H1 (cell line): ENCODE measurements around the gene SH3RF2. TPM values are rescaled to one million over a fixed set of nuclear protein-coding genes. Genes with fewer than 3 reads are reported as not detected.

Source experiments
- CTCF ChIA-PET: fragments of 300-600 bp; sonication (Branson Sonifier 250); formaldehyde crosslinking; loops from one replicate; lab custom pipeline; 2021; ENCODE audit not compliant: partially characterized antibody; lab: Charles Lee
- POLR2A ChIA-PET: fragments of 300-600 bp; sonication (Branson Sonifier 250); formaldehyde crosslinking; loops from one replicate; lab custom pipeline; 2021; ENCODE audit warnings: inconsistent platforms; ENCODE audit not compliant: partially characterized antibody; lab: Charles Lee
- DNase-seq, 2 experiments: peaks; one replicate each; pipeline versions ENCODE4 v3.0.0 to v3.0.0-alpha.2; 2010 to 2022; ENCODE audit warnings: low spot score in 2 of 2, low read depth in 1 of 2, mixed read lengths in 1 of 2
- FAIRE-seq: peaks from 2 replicates; lab custom pipeline; 2011; peaks lifted over from hg19 to GRCh38; lab: Jason Lieb, UNC
- H2AFZ ChIP-seq: 2 replicates; pipeline ENCODE4 v1.8.1; 2012; ENCODE audit warnings: low read length, inconsistent platforms
- H2AK5ac ChIP-seq: 2 replicates; pipeline ENCODE4 v1.6.1; 2013; ENCODE audit warnings: low read depth, low read length
- H2BK120ac ChIP-seq: replicated peaks from 2 replicates; pipeline ENCODE3; 2013; ENCODE audit warnings: low read depth, low read length, inconsistent platforms
- H2BK12ac ChIP-seq: 2 replicates; pipeline ENCODE4 v1.6.1; 2013; ENCODE audit warnings: low read depth, low read length
- H2BK15ac ChIP-seq: 2 replicates; pipeline ENCODE4 v1.6.1; 2013; ENCODE audit warnings: low read length
- H2BK20ac ChIP-seq: 2 replicates; pipeline ENCODE4 v1.6.1; 2013; ENCODE audit warnings: low read length
- H2BK5ac ChIP-seq: 2 replicates; pipeline ENCODE4 v1.6.1; 2013; ENCODE audit warnings: low read depth, low read length
- H3K14ac ChIP-seq: 2 replicates; pipeline ENCODE4 v1.6.1; 2013; ENCODE audit warnings: inconsistent platforms; ENCODE audit not compliant: insufficient read length
- H3K18ac ChIP-seq: 2 replicates; pipeline ENCODE4 v1.6.1; 2013; ENCODE audit warnings: low read length; ENCODE audit errors: extremely low read depth
- H3K23ac ChIP-seq: 2 replicates; pipeline ENCODE4 v1.6.1; 2013; ENCODE audit warnings: inconsistent platforms; ENCODE audit not compliant: insufficient read length
- H3K23me2 ChIP-seq: 2 replicates; pipeline ENCODE4 v1.6.1; 2013; ENCODE audit warnings: low read depth, low read length
- H3K27ac ChIP-seq: 2 replicates; pipeline ENCODE4 v1.6.1; 2011; ENCODE audit warnings: low read depth, low read length, inconsistent platforms
- H3K27me3 ChIP-seq, 4 experiments: replicated peaks in 1 of 4; 1 replicate in 1 of 4; 2 replicates in 3 of 4; pipeline versions ENCODE4 v1.6.1 to v1.8.1; 2011 to 2013; ENCODE audit warnings: low read length in 3 of 4, mild to moderate bottlenecking in 3 of 4, inconsistent platforms in 2 of 4, mixed read lengths in 2 of 4, moderate library complexity in 1 of 4; ENCODE audit not compliant: control insufficient read depth in 3 of 4, insufficient read depth in 3 of 4; ENCODE audit errors: extremely low read depth in 1 of 4
- H3K36me3 ChIP-seq, 4 experiments: 2 replicates each; pipeline versions ENCODE4 v1.6.1 to v1.8.1; 2011 to 2013; ENCODE audit warnings: mild to moderate bottlenecking in 4 of 4, low read length in 3 of 4, moderate library complexity in 2 of 4, control low read depth in 1 of 4, inconsistent platforms in 1 of 4; ENCODE audit not compliant: insufficient read depth in 4 of 4, control insufficient read depth in 2 of 4
- H3K4ac ChIP-seq: replicated peaks from 2 replicates; pipeline ENCODE3; 2013; ENCODE audit warnings: low read length, low read depth, mixed read lengths, inconsistent platforms; ENCODE audit not compliant: insufficient read length
- H3K4me1 ChIP-seq, 4 experiments: replicated peaks in 1 of 4; 1 replicate in 1 of 4; 2 replicates in 3 of 4; pipeline versions ENCODE4 v1.6.1 to v1.8.1; 2011 to 2013; ENCODE audit warnings: low read length in 3 of 4, inconsistent platforms in 2 of 4, mixed read lengths in 1 of 4; ENCODE audit not compliant: insufficient read depth in 4 of 4, control insufficient read depth in 3 of 4
- H3K4me2 ChIP-seq, 2 experiments: 2 replicates each; pipeline versions ENCODE4 v1.6.1 to v1.8.1; 2011 to 2013; ENCODE audit warnings: low read depth in 2 of 2, low read length in 2 of 2, control low read depth in 1 of 2, inconsistent platforms in 1 of 2, mild to moderate bottlenecking in 1 of 2; ENCODE audit not compliant: insufficient read depth in 1 of 2
- H3K4me3 ChIP-seq, 4 experiments: fragments of 200-600, 300-600 bp in 1 of 4; sonication (generic), shearing (Covaris generic), sonication (Bioruptor Twin) in 1 of 4; 2 replicates each; pipeline versions ENCODE4 v1.5.1 to v1.8.1; 2011 to 2016; ENCODE audit warnings: low read length in 4 of 4, low read depth in 3 of 4, control low read depth in 2 of 4, inconsistent platforms in 2 of 4, mild to moderate bottlenecking in 2 of 4, mixed read lengths in 1 of 4, moderate library complexity in 1 of 4; ENCODE audit not compliant: insufficient read depth in 2 of 4; ENCODE audit errors: extremely low read depth in 1 of 4
- H3K56ac ChIP-seq: replicated peaks from 2 replicates; pipeline ENCODE3; 2013; ENCODE audit warnings: low read depth, mild to moderate bottlenecking, mixed read lengths, low read length, inconsistent platforms; ENCODE audit not compliant: insufficient read length
- H3K79me1 ChIP-seq: 2 replicates; pipeline ENCODE4 v1.6.1; 2013; ENCODE audit warnings: low read depth, low read length, control low read depth
- H3K79me2 ChIP-seq, 2 experiments: 2 replicates each; pipeline versions ENCODE4 v1.6.1 to v1.8.1; 2012 to 2013; ENCODE audit warnings: low read length in 2 of 2, mild to moderate bottlenecking in 2 of 2, inconsistent platforms in 1 of 2; ENCODE audit not compliant: insufficient read depth in 2 of 2, control insufficient read depth in 1 of 2
- H3K9ac ChIP-seq, 4 experiments: replicated peaks in 1 of 4; 1 replicate in 1 of 4; 2 replicates in 3 of 4; pipeline versions ENCODE4 v1.6.1 to v1.8.1; 2011 to 2013; ENCODE audit warnings: low read depth in 3 of 4, low read length in 3 of 4, control low read depth in 2 of 4, mild to moderate bottlenecking in 2 of 4, moderate library complexity in 2 of 4, inconsistent platforms in 1 of 4; ENCODE audit errors: extremely low read depth in 1 of 4
- H3K9me3 ChIP-seq, 2 experiments: 2 replicates each; pipeline versions ENCODE4 v1.6.1 to v1.8.1; 2012 to 2013; ENCODE audit warnings: mild to moderate bottlenecking in 2 of 2, moderate library complexity in 2 of 2, control low read depth in 1 of 2, inconsistent platforms in 1 of 2, low read depth in 1 of 2, low read length in 1 of 2, mixed read lengths in 1 of 2; ENCODE audit not compliant: insufficient read depth in 2 of 2
- H4K20me1 ChIP-seq, 2 experiments: replicated peaks in 1 of 2; 2 replicates each; pipeline versions ENCODE3 to v1.8.1; 2011 to 2013; ENCODE audit warnings: inconsistent platforms in 2 of 2, low read length in 2 of 2, mild to moderate bottlenecking in 1 of 2; ENCODE audit not compliant: insufficient read depth in 2 of 2, control insufficient read depth in 1 of 2
- H4K5ac ChIP-seq: 2 replicates; pipeline ENCODE4 v1.6.1; 2013; ENCODE audit warnings: low read length, low read depth, mixed read lengths, inconsistent platforms; ENCODE audit not compliant: insufficient read length
- H4K8ac ChIP-seq: 2 replicates; pipeline ENCODE4 v1.8.0; 2013; ENCODE audit warnings: mild to moderate bottlenecking, moderate library complexity, low read length, inconsistent platforms; ENCODE audit not compliant: insufficient read depth; ENCODE audit errors: extremely low read depth
- H4K91ac ChIP-seq: replicated peaks from 2 replicates; pipeline ENCODE3; 2013; ENCODE audit warnings: low read length, mixed read lengths, inconsistent platforms; ENCODE audit not compliant: insufficient read length
- KDM5A ChIP-seq: fragments of 200-600 bp; IDR thresholded peaks from 2 replicates; pipeline ENCODE4 v1.7.1; 2012; ENCODE audit warnings: mild to moderate bottlenecking, low read length, inconsistent platforms, mixed read lengths
- SAP30 ChIP-seq: fragments of 300-600 bp; sonication (generic); IDR thresholded peaks from 2 replicates; pipeline ENCODE4 v1.7.1; 2012; ENCODE audit warnings: low read length, moderate library complexity, mild to moderate bottlenecking, inconsistent platforms; ENCODE audit not compliant: insufficient read depth, insufficient replicate concordance
- SP1 ChIP-seq: IDR thresholded peaks from 2 replicates; pipeline ENCODE4 v1.6.1; 2011; ENCODE audit warnings: low read depth, low read length
- SP2 ChIP-seq: IDR thresholded peaks from 2 replicates; pipeline ENCODE4 v1.6.1; 2012; ENCODE audit warnings: mild to moderate bottlenecking, low read length, inconsistent platforms
- TAF1 ChIP-seq: IDR thresholded peaks from 2 replicates; pipeline ENCODE4 v1.6.1; 2011; ENCODE audit warnings: mild to moderate bottlenecking, low read depth, low read length
- YY1 ChIP-seq: IDR thresholded peaks from 2 replicates; pipeline ENCODE4 v1.6.1; 2011; ENCODE audit warnings: low read depth, mild to moderate bottlenecking, low read length
- WGBS, 2 experiments: shearing (Covaris generic) in 1 of 2; methylation state at CpG; one replicate each; pipeline versions ENCODE4 v1.1.6 to v1.1.7; 2013 to 2015; ENCODE audit warnings: low lambda C conversion rate in 2 of 2, mixed read lengths in 2 of 2, inconsistent platforms in 1 of 2, low coverage in 1 of 2, missing lambda C conversion rate in 1 of 2; ENCODE audit not compliant: insufficient replicate concordance in 2 of 2, insufficient coverage in 1 of 2, insufficient read length in 1 of 2; ENCODE audit errors: extremely low coverage in 1 of 2, missing lambda C conversion rate in 1 of 2; 5-methylcytosine and 5-hydroxymethylcytosine counted together
- polyA plus RNA-seq, 7 experiments: library from polyadenylated mRNA; depleted of rRNA in 3 of 7; stranded (reverse) in 5 of 7; unstranded in 2 of 7; fragments of >200 nt in 5 of 7; fragments of 200-250 nt in 2 of 7; gene quantifications; 1 replicate in 5 of 7; 2 replicates in 1 of 7; 4 replicates in 1 of 7; pipeline versions ENCODE4 v1.2.1 to v1.2.3, GENCODE V29; 2011 to 2013; ENCODE audit warnings: missing spikeins in 2 of 7, mixed read lengths in 2 of 7
- total RNA-seq: library from RNA; stranded (reverse); fragmentation: NEBNext Ultra II Directional; extraction: Animal tissue kit (Norgen Biotek cat#: 25700); gene quantifications from 2 replicates; pipeline ENCODE4 v1.2.1, GENCODE V29; 2021

The SH3RF2 gene
- total and polyA plus RNA-seq, 2 of the 8 experiments (the other 6 are each of a cell fraction or from before 2014, with no cell fraction given): 0.80 to 0.95 TPM

DNA sequence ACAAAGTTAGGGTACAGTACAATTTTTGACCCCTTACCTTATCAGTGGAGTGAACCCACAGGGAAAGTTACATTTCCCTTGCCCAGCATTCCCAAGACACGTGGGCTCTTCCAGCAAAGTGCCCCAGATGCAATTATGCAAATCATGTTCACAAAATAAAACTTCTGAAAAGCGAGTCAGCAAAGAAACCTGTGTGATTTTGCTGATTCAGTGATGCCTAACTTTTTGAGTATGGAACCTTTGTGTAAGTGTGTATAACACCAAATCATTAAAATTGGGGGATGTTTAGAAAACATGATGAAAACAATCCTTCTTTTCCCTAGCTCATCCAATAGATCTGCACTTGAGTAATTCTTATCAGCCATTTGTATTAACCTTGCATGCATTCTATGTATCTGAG is 52.6 kb downstream of the SH3RF2 start:
- Histone ChIP-seq H4K91ac (no peak overlapping the region), H2AFZ (no peak overlapping the region), H3K23ac (no peak overlapping the region), H3K36me3 (no peaks in the 10 kb centered on the region), H2BK20ac (no peak overlapping the region), H3K4me1 (no peaks in the 10 kb centered on the region), H4K5ac (no peak overlapping the region), H3K9me3 (peaks cover 8% of the 10 kb centered on the region in 2 experiments), H4K8ac (no peak overlapping the region), H2BK12ac (no peak overlapping the region), H2AK5ac (no peak overlapping the region), H3K23me2 (no peaks in the 10 kb centered on the region), H2BK5ac (no peak overlapping the region), H3K79me2 (no peaks in the 10 kb centered on the region), H3K14ac (no peak overlapping the region), H3K27ac (no peak overlapping the region), H3K27me3 (peaks cover 0 to 1% (median 0%) of the 10 kb centered on the region in 4 experiments; a peak in 1 of 7 replicates), H3K4ac (no peak overlapping the region), H4K20me1 (no peaks in the 10 kb centered on the region), H3K56ac (no peak overlapping the region), H3K18ac (no peak overlapping the region), H3K4me2 (no peak overlapping the region), H2BK15ac (no peak overlapping the region), H3K9ac (no peak overlapping the region), H2BK120ac (no peak overlapping the region), H3K4me3 (no peak overlapping the region), H3K79me1 (no peaks in the 10 kb centered on the region)
- DNase-seq (no peak), FAIRE-seq (no peak)
- TF ChIP-seq SP2: no peak
- no peak for TF ChIP-seq SAP30
- TF ChIP-seq KDM5A: no peak
- TF ChIP-seq SP1: no peak
- TF ChIP-seq TAF1: no peak
- no peak for TF ChIP-seq YY1
- ChIA-PET POLR2A (interaction anchor here (1.1 to 1.5 kb wide), 2 partner anchors 10 to 17 kb away, joined by 3 to 4 read pairs; no protein-coding TSS in a partner anchor), CTCF (interaction anchor here (0.6 kb wide), 1 partner anchor 21 kb away, joined by 3 read pairs; no protein-coding TSS in a partner anchor)
- WGBS, 2 experiments: 83% methylated on average over 2 of the region's 2 CpGs; no CpG with 5 or more reads in 1 of the 2 experiments
